Panc1 (cell line): ENCODE measurements around the gene GTSE1.

ENCODE experiments used
- CTCF ChIP-seq: fragments of 450-650 bp; IDR thresholded peaks from 2 replicates; pipeline ENCODE4 v1.5.1; 2017; ENCODE audit warnings: mild to moderate bottlenecking
- POLR2AphosphoS5 ChIP-seq: IDR thresholded peaks from 2 replicates; pipeline ENCODE4 v1.6.1; 2012; ENCODE audit warnings: mild to moderate bottlenecking, low read depth, low read length, moderate library complexity
- REST ChIP-seq, 2 experiments: IDR thresholded peaks; 2 replicates each; pipeline ENCODE4 v1.6.1; 2011 to 2012; ENCODE audit warnings: low read depth in 2 of 2, control low read depth in 1 of 2, low read length in 1 of 2, mild to moderate bottlenecking in 1 of 2, moderate library complexity in 1 of 2; ENCODE audit not compliant: insufficient read depth in 1 of 2
- SIN3A ChIP-seq: IDR thresholded peaks from 2 replicates; pipeline ENCODE4 v1.6.1; 2012; ENCODE audit warnings: low read depth, mild to moderate bottlenecking, low read length, moderate library complexity, borderline replicate concordance; ENCODE audit not compliant: insufficient read depth
- TCF7L2 ChIP-seq: IDR thresholded peaks from 2 replicates; pipeline ENCODE4 v1.6.1; 2011; ENCODE audit warnings: mild to moderate bottlenecking, low read depth, low read length, inconsistent platforms

GRCh38 chr22:46369716-46370583, 73.3 kb downstream of the GTSE1 start:
- TF ChIP-seq CTCF: no peak
- no peak for TF ChIP-seq POLR2AphosphoS5
- TF ChIP-seq REST (IDR thresholded peaks at IDR 0.05; ENCODE audit: insufficient read depth in 1 of 2, low read depth in 2 of 2, low read length in 1 of 2): no peak
- no peak for TF ChIP-seq SIN3A
- no peak for TF ChIP-seq TCF7L2
